Astrocyte (in vitro differentiated cells and primary cell): ENCODE measurements around the gene OR1I1. TPM values are rescaled to one million over a fixed set of nuclear protein-coding genes. Genes with fewer than 3 reads are reported as not detected.

Source experiments
- DNase-seq: peaks from one replicate; pipeline ENCODE4 v3.0.0-alpha.2; 2010; ENCODE audit warnings: low read depth
- FAIRE-seq: peaks from 2 replicates; lab custom pipeline; 2011; peaks lifted over from hg19 to GRCh38; lab: Jason Lieb, UNC
- H2AFZ ChIP-seq: 2 replicates; pipeline ENCODE4 v1.6.0; 2012; ENCODE audit warnings: low read depth, low read length, inconsistent platforms
- H3K27ac ChIP-seq: 2 replicates; pipeline ENCODE4 v1.5.1; 2011; ENCODE audit warnings: low read depth, low read length, inconsistent platforms
- H3K27me3 ChIP-seq: 2 replicates; pipeline ENCODE4 v1.6.0; 2011; ENCODE audit warnings: low read length, inconsistent platforms; ENCODE audit not compliant: insufficient read depth
- H3K36me3 ChIP-seq: 2 replicates; pipeline ENCODE4 v1.5.1; 2011; ENCODE audit warnings: low read length, inconsistent platforms; ENCODE audit not compliant: insufficient read depth
- H3K4me1 ChIP-seq: 2 replicates; pipeline ENCODE4 v1.5.1; 2011; ENCODE audit warnings: low read length, inconsistent platforms; ENCODE audit not compliant: insufficient read depth
- H3K4me2 ChIP-seq: 2 replicates; pipeline ENCODE4 v1.6.0; 2012; ENCODE audit warnings: low read length, inconsistent platforms
- H3K4me3 ChIP-seq: 2 replicates; pipeline ENCODE4 v1.5.1; 2011; ENCODE audit warnings: low read depth, mild to moderate bottlenecking, low read length, inconsistent platforms; ENCODE audit not compliant: insufficient read depth
- H3K79me2 ChIP-seq: 2 replicates; pipeline ENCODE4 v1.6.0; 2012; ENCODE audit warnings: mild to moderate bottlenecking, low read length, inconsistent platforms; ENCODE audit not compliant: insufficient read depth
- H3K9ac ChIP-seq: 2 replicates; pipeline ENCODE4 v1.6.0; 2012; ENCODE audit warnings: mild to moderate bottlenecking, low read length, inconsistent platforms
- H3K9me3 ChIP-seq: 2 replicates; pipeline ENCODE4 v1.5.1; 2012; ENCODE audit warnings: low read depth, mild to moderate bottlenecking, low read length, inconsistent platforms; ENCODE audit not compliant: insufficient read depth
- H4K20me1 ChIP-seq: 2 replicates; pipeline ENCODE4 v1.6.0; 2012; ENCODE audit warnings: low read length, inconsistent platforms; ENCODE audit not compliant: insufficient read depth
- H3K27ac Mint-ChIP-seq: one replicate; pipeline ENCODE4 v1.8.0; 2021; ENCODE audit warnings: mild to moderate bottlenecking, mixed read lengths; ENCODE audit not compliant: unreplicated experiment
- H3K27me3 Mint-ChIP-seq: one replicate; pipeline ENCODE4 v1.8.0; 2021; ENCODE audit warnings: low read depth, mixed read lengths; ENCODE audit not compliant: unreplicated experiment
- H3K36me3 Mint-ChIP-seq: one replicate; pipeline ENCODE4 v1.8.0; 2021; ENCODE audit warnings: low read depth, mixed read lengths; ENCODE audit not compliant: unreplicated experiment
- H3K4me1 Mint-ChIP-seq: one replicate; pipeline ENCODE4 v1.8.0; 2021; ENCODE audit warnings: low read depth, mixed read lengths; ENCODE audit not compliant: unreplicated experiment
- H3K4me3 Mint-ChIP-seq: one replicate; pipeline ENCODE4 v1.8.0; 2021; ENCODE audit warnings: mild to moderate bottlenecking, moderate library complexity, mixed read lengths; ENCODE audit not compliant: unreplicated experiment
- H3K9me3 Mint-ChIP-seq: one replicate; pipeline ENCODE4 v1.8.0; 2021; ENCODE audit warnings: mild to moderate bottlenecking, mixed read lengths; ENCODE audit not compliant: unreplicated experiment
- EZH2 ChIP-seq: IDR thresholded peaks from 2 replicates; pipeline ENCODE4 v1.6.1; 2012; ENCODE audit warnings: mild to moderate bottlenecking, low read length, inconsistent platforms; ENCODE audit not compliant: insufficient read depth
- total RNA-seq: library from RNA; stranded (reverse); gene quantifications from 2 replicates; pipeline ENCODE4 v1.2.1, GENCODE V29; 2021
- TF ChIP-seq, protein P1 (sequence below): IDR thresholded peaks from 2 replicates; pipeline ENCODE4 v1.5.1; 2011; ENCODE audit warnings: low read depth, mild to moderate bottlenecking, inconsistent platforms, low read length, moderate library complexity; ENCODE audit not compliant: insufficient read depth

Gene OR1I1
- total RNA-seq, 1 donor from 2014 or later = not detected

DNA sequence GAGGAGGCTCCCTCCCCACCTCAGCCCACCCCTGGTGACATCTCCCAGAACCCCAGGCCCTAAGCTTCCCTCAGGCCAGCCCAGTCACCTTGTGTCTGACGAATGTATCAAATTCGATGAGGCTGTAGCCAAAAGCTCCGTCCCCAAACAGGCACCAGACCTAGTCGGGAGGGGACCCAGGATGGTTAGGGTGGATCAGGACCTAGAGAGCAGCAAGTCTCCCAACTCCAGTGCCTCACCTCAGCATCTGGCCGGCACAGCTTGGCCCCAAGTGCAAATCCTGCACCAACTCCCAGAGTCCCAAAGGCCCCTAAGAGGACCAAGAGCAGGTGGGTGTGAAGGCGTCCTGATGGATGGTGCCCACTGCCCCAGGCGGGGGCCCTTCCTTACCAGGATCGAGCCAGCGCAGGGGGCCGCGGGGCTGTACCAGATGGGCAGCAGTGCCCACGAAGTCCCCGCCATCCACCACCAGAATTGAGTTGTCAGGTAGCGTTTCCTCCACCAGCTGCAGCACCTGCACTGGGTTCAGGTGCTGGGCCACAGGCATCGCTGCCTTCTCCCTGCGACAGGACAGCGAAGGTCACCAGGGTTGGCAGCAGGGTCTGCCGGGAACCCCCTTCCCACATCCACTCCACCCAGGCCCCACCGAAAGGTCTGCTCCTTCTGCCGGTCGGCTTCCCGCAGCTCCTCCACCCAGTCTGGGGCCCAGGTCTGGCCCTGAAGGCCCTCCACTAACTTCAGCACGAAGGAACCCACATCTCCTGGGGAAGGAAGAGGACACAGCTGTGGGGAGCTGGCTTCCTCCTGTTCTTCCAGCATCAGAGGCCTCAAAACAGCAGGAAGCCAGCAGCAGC, 34.0 kb downstream of the OR1I1 start:
- FAIRE-seq (no peak), DNase-seq (no peak)
- Mint-ChIP-seq H3K4me3 (no peak overlapping the region), H3K4me1 (peaks cover 3% of the 10 kb centered on the region), H3K9me3 (no peaks in the 10 kb centered on the region), H3K27ac (no peak overlapping the region), H3K27me3 (no peaks in the 10 kb centered on the region), H3K36me3 (peaks cover 27% of the 10 kb centered on the region)
- Histone ChIP-seq H3K4me1 (no peaks in the 10 kb centered on the region), H3K79me2 (peaks cover 7% of the 10 kb centered on the region), H3K9me3 (no peaks in the 10 kb centered on the region), H3K4me2 (no peak overlapping the region), H3K4me3 (no peak overlapping the region), H3K27ac (no peak overlapping the region), H3K9ac (no peak overlapping the region), H3K36me3 (peaks cover 35% of the 10 kb centered on the region), H4K20me1 (peaks cover 36% of the 10 kb centered on the region), H3K27me3 (no peaks in the 10 kb centered on the region), H2AFZ (no peak overlapping the region)
- TF ChIP-seq, protein P1, sequence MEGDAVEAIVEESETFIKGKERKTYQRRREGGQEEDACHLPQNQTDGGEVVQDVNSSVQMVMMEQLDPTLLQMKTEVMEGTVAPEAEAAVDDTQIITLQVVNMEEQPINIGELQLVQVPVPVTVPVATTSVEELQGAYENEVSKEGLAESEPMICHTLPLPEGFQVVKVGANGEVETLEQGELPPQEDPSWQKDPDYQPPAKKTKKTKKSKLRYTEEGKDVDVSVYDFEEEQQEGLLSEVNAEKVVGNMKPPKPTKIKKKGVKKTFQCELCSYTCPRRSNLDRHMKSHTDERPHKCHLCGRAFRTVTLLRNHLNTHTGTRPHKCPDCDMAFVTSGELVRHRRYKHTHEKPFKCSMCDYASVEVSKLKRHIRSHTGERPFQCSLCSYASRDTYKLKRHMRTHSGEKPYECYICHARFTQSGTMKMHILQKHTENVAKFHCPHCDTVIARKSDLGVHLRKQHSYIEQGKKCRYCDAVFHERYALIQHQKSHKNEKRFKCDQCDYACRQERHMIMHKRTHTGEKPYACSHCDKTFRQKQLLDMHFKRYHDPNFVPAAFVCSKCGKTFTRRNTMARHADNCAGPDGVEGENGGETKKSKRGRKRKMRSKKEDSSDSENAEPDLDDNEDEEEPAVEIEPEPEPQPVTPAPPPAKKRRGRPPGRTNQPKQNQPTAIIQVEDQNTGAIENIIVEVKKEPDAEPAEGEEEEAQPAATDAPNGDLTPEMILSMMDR = no peak
- no peak for TF ChIP-seq EZH2

DNA sequence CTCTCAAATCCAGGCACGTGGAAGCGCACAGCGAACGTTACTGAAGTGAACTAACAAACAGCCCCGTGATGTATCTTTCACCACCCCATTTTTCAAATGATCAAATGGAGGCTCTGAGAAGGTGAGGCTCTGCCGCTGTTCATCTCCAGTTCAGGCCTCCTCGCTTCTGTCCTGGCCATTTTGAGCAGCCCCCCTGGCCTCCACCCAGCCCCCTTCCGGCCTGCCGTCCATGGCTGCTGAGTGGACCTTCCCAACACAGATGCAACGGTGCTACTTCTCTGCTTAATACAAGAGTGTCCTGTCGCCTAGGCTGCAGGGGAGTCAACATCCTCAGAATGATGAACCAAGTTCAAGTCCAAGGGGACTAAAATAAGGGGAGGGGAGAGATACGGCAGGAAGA, 34.8 kb downstream of the OR1I1 start:
- peaks cover 27% of the 10 kb centered on the region for H4K20me1 ChIP-seq
- no peaks in the 10 kb centered on the region for H3K9me3 Mint-ChIP-seq
- no peaks in the 10 kb centered on the region for H3K27me3 Mint-ChIP-seq
- H3K36me3 ChIP-seq = peaks cover 32% of the 10 kb centered on the region
- H3K36me3 Mint-ChIP-seq = peaks cover 33% of the 10 kb centered on the region
- no peaks in the 10 kb centered on the region for H3K9me3 ChIP-seq
- FAIRE-seq (no peak), DNase-seq (no peak)
- peaks cover 4% of the 10 kb centered on the region for H3K79me2 ChIP-seq
- no peak overlapping the region for H3K27ac ChIP-seq
- H3K4me3 Mint-ChIP-seq = no peak overlapping the region
- peaks cover 3% of the 10 kb centered on the region for H3K4me1 Mint-ChIP-seq
- no peak overlapping the region for H3K9ac ChIP-seq
- peak overlapping the region; percentile 41 for H3K27ac Mint-ChIP-seq
- H3K4me3 ChIP-seq = no peak overlapping the region
- H3K4me2 ChIP-seq = no peak overlapping the region
- H2AFZ ChIP-seq = no peak overlapping the region
- H3K4me1 ChIP-seq = no peaks in the 10 kb centered on the region
- TF ChIP-seq, protein P1 = no peak
- no peak for TF ChIP-seq EZH2
- H3K27me3 ChIP-seq = no peaks in the 10 kb centered on the region

DNA sequence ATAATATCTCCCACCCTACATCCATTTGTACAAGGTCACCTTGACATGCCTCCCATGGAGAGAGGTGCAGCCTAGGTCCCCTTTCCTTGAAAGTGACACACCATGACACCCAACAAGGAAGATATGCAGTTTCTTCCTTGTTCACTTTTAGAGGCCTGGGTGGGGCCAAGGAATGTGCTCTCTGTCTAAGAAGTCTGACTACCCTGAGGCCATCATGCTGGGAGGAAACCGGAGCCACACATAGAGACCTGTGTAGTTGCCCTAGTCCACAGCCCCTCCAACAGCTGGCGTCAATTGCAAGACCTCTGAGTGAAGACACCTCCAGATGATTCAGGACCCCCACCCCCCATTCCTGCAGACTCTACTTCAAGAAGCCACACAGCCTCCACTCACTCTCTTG, 36.2 kb downstream of the OR1I1 start:
- H3K4me3 ChIP-seq = no peak overlapping the region
- no peaks in the 10 kb centered on the region for H3K79me2 ChIP-seq
- H3K9me3 Mint-ChIP-seq = no peaks in the 10 kb centered on the region
- TF ChIP-seq EZH2 = no peak
- TF ChIP-seq, protein P1 = no peak
- H4K20me1 ChIP-seq = peaks cover 20% of the 10 kb centered on the region
- H3K27me3 ChIP-seq = no peaks in the 10 kb centered on the region
- peaks cover 3% of the 10 kb centered on the region for H3K4me1 Mint-ChIP-seq
- peaks cover 20% of the 10 kb centered on the region for H3K36me3 ChIP-seq
- H3K27me3 Mint-ChIP-seq = no peaks in the 10 kb centered on the region
- FAIRE-seq (no peak), DNase-seq (no peak)
- no peak overlapping the region for H3K27ac Mint-ChIP-seq
- H2AFZ ChIP-seq = no peak overlapping the region
- no peak overlapping the region for H3K9ac ChIP-seq
- H3K36me3 Mint-ChIP-seq = peaks cover 28% of the 10 kb centered on the region
- no peaks in the 10 kb centered on the region for H3K9me3 ChIP-seq
- H3K4me3 Mint-ChIP-seq = no peak overlapping the region
- no peak overlapping the region for H3K4me2 ChIP-seq
- no peak overlapping the region for H3K27ac ChIP-seq
- H3K4me1 ChIP-seq = no peaks in the 10 kb centered on the region
